ENCODE data around the gene SLX1B. TPM values are rescaled to one million over a fixed set of nuclear protein-coding genes. Genes with fewer than 3 reads are reported as not detected.
"Not testable (repeated sequence)": the region's sequence is repeated elsewhere in the genome, so short reads cannot be mapped to it uniquely, and the experiment has no call there.

SLX1B gene
- total RNA-seq, 1 experiment from 2014 or later, result 40.3 TPM

DNA sequence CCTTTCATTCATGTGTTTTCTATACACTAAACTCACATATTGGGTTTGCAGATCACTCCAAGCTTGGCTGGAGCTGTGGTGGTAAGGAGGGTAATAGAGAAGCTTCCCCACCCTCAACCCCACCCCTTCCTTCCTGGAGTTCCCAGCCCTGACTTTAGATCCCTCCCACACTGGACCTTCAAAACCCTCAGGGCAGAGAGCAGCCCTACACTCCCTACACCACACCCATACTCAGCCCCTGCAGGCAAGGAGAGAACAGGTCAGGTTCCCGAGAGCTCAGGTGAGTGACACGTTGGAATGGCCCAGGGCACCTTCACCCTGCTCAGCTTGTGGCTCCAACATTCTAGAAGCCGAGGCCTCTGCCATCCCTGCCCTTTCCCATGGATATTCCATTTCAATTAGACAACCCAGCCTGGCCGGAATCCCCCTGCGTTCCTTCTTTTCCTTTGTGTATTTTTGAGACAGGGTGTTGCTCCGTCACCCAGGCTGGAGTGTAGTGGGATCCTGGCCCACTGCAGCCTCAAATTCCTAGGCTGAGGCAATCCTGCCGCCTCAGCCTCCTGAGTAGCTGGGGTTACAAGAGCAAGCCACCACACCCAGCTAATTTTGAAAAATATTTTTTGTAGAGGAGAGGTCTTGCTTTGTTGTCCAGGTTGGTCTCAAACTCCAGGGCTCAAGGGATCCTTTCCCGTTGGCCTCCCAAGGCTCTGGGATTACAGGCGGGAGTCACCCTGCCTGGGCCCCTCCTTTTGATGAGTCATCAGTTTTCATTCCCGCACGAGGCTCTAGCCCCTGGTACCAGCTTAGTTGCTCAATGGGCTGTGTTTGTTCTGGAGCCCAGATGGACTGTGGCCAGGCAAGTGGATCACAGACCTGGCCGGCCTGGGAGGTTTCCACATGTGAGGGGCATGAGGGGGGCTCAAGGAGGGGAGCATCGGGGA is 5.6 kb downstream of the SLX1B start, which contains the start of gene SULT1A4:
SULT1A4 (plus strand) TSS at position 208 of the 941 bp plus-strand sequence. CDS start 1,473 bp downstream, outside the sequence.
- H3K9me3 ChIP-seq (ENCODE audit: low read depth, low read length, poor library complexity, severe bottlenecking); H3K36me3 ChIP-seq (ENCODE audit: insufficient read depth, low read length, poor library complexity, severe bottlenecking); BruUV-seq (replicated peaks); POLR2A ChIA-PET (ENCODE audit: low non-redundant PET); CTCF ChIA-PET; H3K4me1 ChIP-seq (ENCODE audit: insufficient read depth, low read length, poor library complexity, severe bottlenecking); intact Hi-C loops (cut with micrococcal nuclease; ENCODE audit: unreplicated experiment); DNase-seq (ENCODE audit: low spot score); H3K4me3 ChIP-seq (ENCODE audit: low read depth, low read length, poor library complexity, severe bottlenecking); H3K27me3 ChIP-seq (replicated peaks; ENCODE audit: insufficient read depth, low read depth, low read length, poor library complexity); H3K27ac ChIP-seq (ENCODE audit: low read depth, low read length, poor library complexity, severe bottlenecking): not testable (repeated sequence)

DNA sequence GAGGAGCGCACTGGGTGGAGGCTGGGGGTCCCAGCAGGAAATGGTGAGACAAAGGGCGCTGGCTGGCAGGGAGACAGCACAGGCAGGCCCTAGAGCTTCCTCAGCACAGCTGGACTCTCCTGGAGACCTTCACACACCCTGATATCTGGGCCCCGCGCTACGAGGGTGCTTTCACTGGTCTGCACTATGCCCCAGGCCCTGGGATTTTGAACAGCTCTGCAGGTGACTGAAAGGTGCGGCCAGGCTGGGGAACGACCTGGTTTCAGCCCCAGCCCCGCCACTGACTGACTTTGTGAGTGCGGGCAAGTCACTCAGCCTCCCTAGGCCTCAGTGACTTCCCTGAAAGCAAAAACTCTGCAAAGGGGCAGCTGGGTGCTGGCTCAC is 6.3 kb downstream of the SLX1B start:
- DNase-seq (ENCODE audit: low spot score); BruUV-seq (replicated peaks); H3K4me3 ChIP-seq (ENCODE audit: low read depth, low read length, poor library complexity, severe bottlenecking); CTCF ChIA-PET; H3K27me3 ChIP-seq (replicated peaks; ENCODE audit: insufficient read depth, low read depth, low read length, poor library complexity); H3K27ac ChIP-seq (ENCODE audit: low read depth, low read length, poor library complexity, severe bottlenecking); H3K4me1 ChIP-seq (ENCODE audit: insufficient read depth, low read length, poor library complexity, severe bottlenecking); H3K36me3 ChIP-seq (ENCODE audit: insufficient read depth, low read length, poor library complexity, severe bottlenecking); POLR2A ChIA-PET (ENCODE audit: low non-redundant PET); intact Hi-C loops (cut with micrococcal nuclease; ENCODE audit: unreplicated experiment); H3K9me3 ChIP-seq (ENCODE audit: low read depth, low read length, poor library complexity, severe bottlenecking): not testable (repeated sequence)

DNA sequence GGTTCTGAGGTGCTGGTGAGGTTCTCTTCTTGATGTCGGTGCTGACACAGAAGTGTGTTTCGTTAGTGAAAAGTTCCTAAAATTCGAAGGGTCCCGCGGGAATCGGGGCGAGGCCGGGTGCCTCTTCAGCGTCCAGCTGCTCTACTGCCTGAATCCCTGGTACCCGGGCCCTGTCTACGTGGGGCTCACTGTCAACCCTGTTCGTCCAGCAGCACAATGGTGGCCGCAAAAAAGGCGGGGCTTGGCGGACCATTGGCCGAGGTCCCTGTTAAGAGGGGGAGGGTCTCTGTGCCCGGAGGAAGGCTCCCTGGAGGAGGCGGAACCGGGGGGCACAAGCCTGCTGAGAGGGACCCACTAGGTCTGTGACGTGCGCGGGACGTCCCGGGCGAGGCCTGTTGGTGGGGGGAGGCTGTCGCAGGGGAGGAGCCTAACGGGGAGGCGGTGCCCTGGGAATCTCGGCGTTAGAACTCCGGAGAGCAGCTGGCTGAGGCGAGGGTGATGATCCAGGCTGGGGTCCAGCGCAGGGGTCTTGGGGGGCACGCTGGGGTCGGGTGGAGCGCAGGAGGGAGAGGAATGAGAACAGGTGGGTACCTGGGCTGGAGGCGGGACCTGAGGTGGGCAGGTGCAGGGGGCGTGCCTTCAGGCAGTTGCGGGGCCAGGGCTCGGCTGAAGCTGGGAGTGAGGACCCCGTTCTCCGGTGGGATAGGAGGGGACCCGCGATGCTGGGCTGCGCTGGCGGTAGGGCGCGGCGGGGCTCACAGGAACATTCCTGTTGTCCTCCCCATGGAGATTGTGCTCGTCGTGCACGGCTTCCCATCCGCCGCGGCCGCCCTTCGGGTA is 11.9 kb downstream of the SLX1B start:
- H3K4me1 ChIP-seq (ENCODE audit: insufficient read depth, low read length, poor library complexity, severe bottlenecking); intact Hi-C loops (cut with micrococcal nuclease; ENCODE audit: unreplicated experiment); POLR2A ChIA-PET (ENCODE audit: low non-redundant PET); H3K36me3 ChIP-seq (ENCODE audit: insufficient read depth, low read length, poor library complexity, severe bottlenecking); BruUV-seq (replicated peaks); H3K27ac ChIP-seq (ENCODE audit: low read depth, low read length, poor library complexity, severe bottlenecking); H3K9me3 ChIP-seq (ENCODE audit: low read depth, low read length, poor library complexity, severe bottlenecking); H3K4me3 ChIP-seq (ENCODE audit: low read depth, low read length, poor library complexity, severe bottlenecking); CTCF ChIA-PET; H3K27me3 ChIP-seq (replicated peaks; ENCODE audit: insufficient read depth, low read depth, low read length, poor library complexity); DNase-seq (ENCODE audit: low spot score): not testable (repeated sequence)

DNA sequence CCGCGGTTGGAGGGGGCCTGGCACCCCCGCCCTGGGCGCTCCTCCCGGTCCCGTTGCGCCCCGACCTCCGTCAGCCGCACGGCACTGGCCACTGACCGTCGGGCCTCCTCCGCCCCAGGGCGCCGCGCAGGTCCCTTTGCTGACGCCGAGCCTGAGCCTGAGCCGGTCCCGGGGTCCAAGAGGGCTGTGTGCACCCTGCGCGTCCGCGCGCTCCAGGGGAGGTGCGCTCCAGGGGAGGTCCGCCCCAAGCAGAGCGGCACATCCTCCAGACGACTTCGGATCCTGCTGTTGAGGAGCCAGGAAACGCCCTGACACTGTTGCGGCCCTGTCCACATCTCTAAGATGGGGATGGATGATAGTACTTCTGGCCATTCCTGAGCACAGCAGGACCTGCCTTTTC is 12.6 kb downstream of the SLX1B start:
- DNase-seq (ENCODE audit: low spot score); H3K9me3 ChIP-seq (ENCODE audit: low read depth, low read length, poor library complexity, severe bottlenecking); H3K27me3 ChIP-seq (replicated peaks; ENCODE audit: insufficient read depth, low read depth, low read length, poor library complexity); H3K27ac ChIP-seq (ENCODE audit: low read depth, low read length, poor library complexity, severe bottlenecking); H3K4me3 ChIP-seq (ENCODE audit: low read depth, low read length, poor library complexity, severe bottlenecking); intact Hi-C loops (cut with micrococcal nuclease; ENCODE audit: unreplicated experiment); H3K4me1 ChIP-seq (ENCODE audit: insufficient read depth, low read length, poor library complexity, severe bottlenecking); H3K36me3 ChIP-seq (ENCODE audit: insufficient read depth, low read length, poor library complexity, severe bottlenecking); BruUV-seq (replicated peaks); CTCF ChIA-PET; POLR2A ChIA-PET (ENCODE audit: low non-redundant PET): not testable (repeated sequence)

DNA sequence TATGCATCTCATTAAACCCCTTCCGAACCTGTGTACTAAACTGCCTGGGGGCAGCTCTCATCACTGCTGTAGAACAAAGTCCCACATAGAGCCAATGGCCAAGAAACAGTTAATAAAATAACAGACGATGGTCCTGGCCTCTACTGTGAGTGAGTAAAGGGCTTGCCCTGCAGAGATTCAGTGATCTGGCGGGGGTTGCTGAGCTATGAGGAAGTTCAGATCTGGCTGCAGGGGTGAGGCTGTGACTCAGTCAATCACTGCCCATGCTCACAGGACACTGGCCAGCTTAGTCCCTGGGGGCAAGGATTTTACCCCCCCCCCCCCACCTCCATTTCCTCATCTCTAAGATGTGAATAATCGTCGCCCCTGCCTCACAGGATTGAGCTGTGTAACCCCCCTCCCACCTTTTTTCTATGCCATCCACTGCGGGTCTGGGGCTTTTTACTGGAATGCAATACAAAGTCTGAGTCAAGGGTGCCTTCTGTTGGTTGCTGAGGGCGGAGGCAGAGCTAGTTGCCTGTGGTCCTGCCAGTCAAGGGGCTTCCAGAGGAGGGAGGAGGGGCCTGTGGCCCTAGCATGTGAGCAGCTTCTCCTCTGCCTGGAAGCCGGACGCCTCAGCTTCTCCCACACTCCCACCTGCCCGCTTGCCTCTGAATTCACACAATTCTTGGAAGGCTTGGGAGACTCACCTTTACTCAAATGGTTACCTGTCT is 13.5 kb downstream of the SLX1B start:
- CTCF ChIA-PET; POLR2A ChIA-PET (ENCODE audit: low non-redundant PET); intact Hi-C loops (cut with micrococcal nuclease; ENCODE audit: unreplicated experiment); H3K4me3 ChIP-seq (ENCODE audit: low read depth, low read length, poor library complexity, severe bottlenecking); H3K27ac ChIP-seq (ENCODE audit: low read depth, low read length, poor library complexity, severe bottlenecking); H3K36me3 ChIP-seq (ENCODE audit: insufficient read depth, low read length, poor library complexity, severe bottlenecking); DNase-seq (ENCODE audit: low spot score); BruUV-seq (replicated peaks); H3K4me1 ChIP-seq (ENCODE audit: insufficient read depth, low read length, poor library complexity, severe bottlenecking); H3K9me3 ChIP-seq (ENCODE audit: low read depth, low read length, poor library complexity, severe bottlenecking); H3K27me3 ChIP-seq (replicated peaks; ENCODE audit: insufficient read depth, low read depth, low read length, poor library complexity): not testable (repeated sequence)

DNA sequence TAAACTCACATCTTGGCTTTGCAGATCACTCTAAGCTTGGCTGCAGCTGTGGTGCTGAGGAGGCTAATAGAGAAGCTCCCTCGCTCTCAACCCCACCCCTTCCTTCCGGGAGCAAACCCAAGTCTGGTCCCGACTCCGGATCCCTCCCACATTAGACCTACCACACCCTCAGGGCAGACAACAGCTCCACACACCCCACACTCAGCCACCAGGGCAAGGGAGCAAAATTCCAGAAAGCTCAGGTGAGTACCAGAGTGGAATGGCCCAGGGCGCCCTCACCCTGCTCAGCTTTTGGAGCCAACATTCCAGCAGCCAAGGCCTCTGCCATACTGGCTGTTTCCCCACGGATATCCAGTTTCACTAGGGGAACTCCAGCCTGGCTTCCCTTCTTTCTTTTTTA is 15.3 kb downstream of the SLX1B start:
- DNase-seq (ENCODE audit: low spot score); H3K36me3 ChIP-seq (ENCODE audit: insufficient read depth, low read length, poor library complexity, severe bottlenecking); H3K27me3 ChIP-seq (replicated peaks; ENCODE audit: insufficient read depth, low read depth, low read length, poor library complexity); H3K4me3 ChIP-seq (ENCODE audit: low read depth, low read length, poor library complexity, severe bottlenecking); intact Hi-C loops (cut with micrococcal nuclease; ENCODE audit: unreplicated experiment); CTCF ChIA-PET; H3K27ac ChIP-seq (ENCODE audit: low read depth, low read length, poor library complexity, severe bottlenecking); BruUV-seq (replicated peaks); POLR2A ChIA-PET (ENCODE audit: low non-redundant PET); H3K4me1 ChIP-seq (ENCODE audit: insufficient read depth, low read length, poor library complexity, severe bottlenecking); H3K9me3 ChIP-seq (ENCODE audit: low read depth, low read length, poor library complexity, severe bottlenecking): not testable (repeated sequence)

DNA sequence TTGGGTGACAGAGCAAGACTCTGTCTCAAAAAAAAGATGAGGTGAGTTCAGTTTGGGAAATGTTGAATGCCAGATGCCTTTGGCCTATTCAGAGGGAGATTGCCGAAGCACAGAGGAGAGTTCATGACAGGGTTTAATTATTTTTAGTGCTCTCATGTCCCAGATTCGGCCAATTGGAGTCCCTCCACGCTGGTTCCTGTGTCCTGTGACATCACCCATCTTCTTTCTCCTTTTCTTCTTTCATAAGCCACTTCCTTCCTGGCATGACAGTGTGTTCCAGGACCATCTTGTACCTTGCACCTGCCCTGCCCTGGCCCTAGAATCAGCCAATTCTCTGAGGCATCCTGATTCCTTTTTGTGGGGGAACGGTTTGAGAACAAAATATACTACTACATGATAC is 17.7 kb downstream of the SLX1B start:
- H3K4me3 ChIP-seq (ENCODE audit: low read depth, low read length, poor library complexity, severe bottlenecking); H3K27me3 ChIP-seq (replicated peaks; ENCODE audit: insufficient read depth, low read depth, low read length, poor library complexity); intact Hi-C loops (cut with micrococcal nuclease; ENCODE audit: unreplicated experiment); CTCF ChIA-PET; H3K27ac ChIP-seq (ENCODE audit: low read depth, low read length, poor library complexity, severe bottlenecking); DNase-seq (ENCODE audit: low spot score); BruUV-seq (replicated peaks); H3K4me1 ChIP-seq (ENCODE audit: insufficient read depth, low read length, poor library complexity, severe bottlenecking); POLR2A ChIA-PET (ENCODE audit: low non-redundant PET); H3K9me3 ChIP-seq (ENCODE audit: low read depth, low read length, poor library complexity, severe bottlenecking); H3K36me3 ChIP-seq (ENCODE audit: insufficient read depth, low read length, poor library complexity, severe bottlenecking): not testable (repeated sequence)
